Anterior cingulate cortex (tissue), 58 donors: ENCODE measurements around the gene DDX25.
A peak's percentile ranks its signal among the peaks of the same experiment; 100 is the strongest.

Experiments used
- DNase-seq, 58 donors: peaks; one replicate each; lab custom pipeline; 2025; lab: John Stamatoyannopoulos, UW

The DDX25 gene

GRCh38 chr11:125933030-125933813 is 28.9 kb downstream of the DDX25 start:
- peak in 1 of 58 donors; percentile 14 for DNase-seq

GRCh38 chr11:125934473-125934872 is 30.2 kb downstream of the DDX25 start:
- no peak for DNase-seq

- DNase-seq: no peak
Measured at GRCh38 chr11:125935056-125935455, 30.7 kb downstream of the DDX25 start.

- DNase-seq: no peak
Measured at GRCh38 chr11:125935618-125936199, 31.4 kb downstream of the DDX25 start.

GRCh38 chr11:125938418-125938817 is 34.1 kb downstream of the DDX25 start:
- DNase-seq: no peak

GRCh38 chr11:125939081-125939521 is 34.8 kb downstream of the DDX25 start:
- peak in 3 of 58 donors; percentile 6 to 17 (median 6) for DNase-seq

GRCh38 chr11:125940145-125940544 is 35.8 kb downstream of the DDX25 start:
- no peak for DNase-seq

- no peak for DNase-seq
Measured at GRCh38 chr11:125941267-125941618, 36.9 kb downstream of the DDX25 start.

GRCh38 chr11:125941619-125942611 is 37.6 kb downstream of the DDX25 start:
- peak in 6 of 58 donors; percentile 8 to 46 (median 23) for DNase-seq

- no peak for DNase-seq
Measured at GRCh38 chr11:125942771-125943428, 38.6 kb downstream of the DDX25 start.

- no peak for DNase-seq
Measured at GRCh38 chr11:125943661-125944349, 39.5 kb downstream of the DDX25 start.

GRCh38 chr11:125944350-125945010 is 40.2 kb downstream of the DDX25 start:
- no peak for DNase-seq

- no peak for DNase-seq
Measured at GRCh38 chr11:125945011-125945796, 40.9 kb downstream of the DDX25 start.

- DNase-seq: no peak
Measured at GRCh38 chr11:125945797-125946520, 41.7 kb downstream of the DDX25 start, which contains the start of gene VSIG10L2. TSS of gene VSIG10L2 (plus strand) at chr11:125946044. CDS start at chr11:125946056, 12 bp downstream.

- no peak for DNase-seq
Measured at GRCh38 chr11:125946712-125947418, 42.6 kb downstream of the DDX25 start.

GRCh38 chr11:125947419-125948277 is 43.3 kb downstream of the DDX25 start:
- no peak for DNase-seq
